ENCODE data around the gene SLC23A2.

The SLC23A2 gene

GRCh38 chr20:4973330-4974097 lies 27.8 kb downstream of the SLC23A2 start:
- no peaks in the 10 kb centered on the region for H3K9me3 Mint-ChIP-seq
- peaks cover 25% of the 10 kb centered on the region for H3K4me1 Mint-ChIP-seq
- no peak for DNase-seq (ENCODE audit: low spot score in 2 of 2)
- no peak overlapping the region for H3K4me3 Mint-ChIP-seq
- H3K27ac Mint-ChIP-seq (ENCODE audit: low read depth): peak overlapping the region; percentile 39
- peaks cover 20% of the 10 kb centered on the region for H3K36me3 Mint-ChIP-seq (ENCODE audit: insufficient read depth)
- peak; percentile 28 for ATAC-seq (replicated peaks; ENCODE audit: extremely low read depth, poor library complexity, severe bottlenecking)
- H3K27me3 Mint-ChIP-seq: no peaks in the 10 kb centered on the region

- Mint-ChIP-seq H3K27me3 (no peaks in the 10 kb centered on the region), H3K4me3 (no peak overlapping the region), H3K9me3 (no peaks in the 10 kb centered on the region), H3K27ac (ENCODE audit: low read depth) (peak overlapping the region; percentile 39), H3K4me1 (peaks cover 25% of the 10 kb centered on the region), H3K36me3 (ENCODE audit: insufficient read depth) (peaks cover 27% of the 10 kb centered on the region)
- DNase-seq (ENCODE audit: low spot score in 2 of 2) (no peak), ATAC-seq (replicated peaks; ENCODE audit: extremely low read depth, poor library complexity, severe bottlenecking) (no peak)
Observed at GRCh38 chr20:4972506-4973251, 28.6 kb downstream of the SLC23A2 start.

- ATAC-seq (replicated peaks; ENCODE audit: extremely low read depth, poor library complexity, severe bottlenecking) (no peak), DNase-seq (ENCODE audit: low spot score in 2 of 2) (no peak)
- H3K9me3 Mint-ChIP-seq: no peaks in the 10 kb centered on the region
- H3K4me1 Mint-ChIP-seq: peaks cover 26% of the 10 kb centered on the region
- peaks cover 31% of the 10 kb centered on the region for H3K36me3 Mint-ChIP-seq (ENCODE audit: insufficient read depth)
- no peak overlapping the region for H3K4me3 Mint-ChIP-seq
- no peak overlapping the region for H3K27ac Mint-ChIP-seq (ENCODE audit: low read depth)
- no peaks in the 10 kb centered on the region for H3K27me3 Mint-ChIP-seq
Observed at GRCh38 chr20:4971064-4971463, 30.2 kb downstream of the SLC23A2 start.

- Mint-ChIP-seq H3K36me3 (ENCODE audit: insufficient read depth) (peaks cover 31% of the 10 kb centered on the region), H3K4me3 (no peak overlapping the region), H3K4me1 (peaks cover 11% of the 10 kb centered on the region), H3K27me3 (no peaks in the 10 kb centered on the region), H3K9me3 (no peaks in the 10 kb centered on the region), H3K27ac (ENCODE audit: low read depth) (peak overlapping the region; percentile 44)
- ATAC-seq (replicated peaks; ENCODE audit: extremely low read depth, poor library complexity, severe bottlenecking) (no peak), DNase-seq (ENCODE audit: low spot score in 2 of 2) (no peak)
Observed at GRCh38 chr20:4967752-4968477, 33.4 kb downstream of the SLC23A2 start.

GRCh38 chr20:4966826-4967751 lies 34.2 kb downstream of the SLC23A2 start:
- ATAC-seq (replicated peaks; ENCODE audit: extremely low read depth, poor library complexity, severe bottlenecking): no peak
- H3K27me3 Mint-ChIP-seq: no peaks in the 10 kb centered on the region
- DNase-seq (ENCODE audit: low spot score in 2 of 2): no peak
- H3K36me3 Mint-ChIP-seq (ENCODE audit: insufficient read depth): peaks cover 33% of the 10 kb centered on the region
- peaks cover 11% of the 10 kb centered on the region for H3K4me1 Mint-ChIP-seq
- no peaks in the 10 kb centered on the region for H3K9me3 Mint-ChIP-seq
- no peak overlapping the region for H3K4me3 Mint-ChIP-seq
- H3K27ac Mint-ChIP-seq (ENCODE audit: low read depth): peak overlapping the region; percentile 44

- H3K9me3 Mint-ChIP-seq: no peaks in the 10 kb centered on the region
- peak overlapping the region; percentile 32 for H3K4me3 Mint-ChIP-seq
- H3K27ac Mint-ChIP-seq (ENCODE audit: low read depth): peak overlapping the region; percentile 94
- ATAC-seq (replicated peaks; ENCODE audit: extremely low read depth, poor library complexity, severe bottlenecking) (peak; percentile 94), DNase-seq (ENCODE audit: low spot score in 2 of 2) (peak in 1 of 2 donors; percentile 48)
- H3K4me1 Mint-ChIP-seq: peaks cover 15% of the 10 kb centered on the region
- peaks cover 8% of the 10 kb centered on the region for H3K36me3 Mint-ChIP-seq (ENCODE audit: insufficient read depth)
- no peaks in the 10 kb centered on the region for H3K27me3 Mint-ChIP-seq
Observed at GRCh38 chr20:4962241-4962855, 39.0 kb downstream of the SLC23A2 start.

GRCh38 chr20:4961746-4962145 lies 39.6 kb downstream of the SLC23A2 start:
- Mint-ChIP-seq H3K9me3 (no peaks in the 10 kb centered on the region), H3K27me3 (no peaks in the 10 kb centered on the region), H3K36me3 (ENCODE audit: insufficient read depth) (peaks cover 7% of the 10 kb centered on the region), H3K4me3 (peak overlapping the region; percentile 32), H3K27ac (ENCODE audit: low read depth) (peak overlapping the region; percentile 94), H3K4me1 (peaks cover 15% of the 10 kb centered on the region)
- DNase-seq (ENCODE audit: low spot score in 2 of 2) (peak in 1 of 2 donors; percentile 27), ATAC-seq (replicated peaks; ENCODE audit: extremely low read depth, poor library complexity, severe bottlenecking) (peak; percentile 94)

GRCh38 chr20:4959592-4959991 lies 41.7 kb downstream of the SLC23A2 start:
- ATAC-seq (replicated peaks; ENCODE audit: extremely low read depth, poor library complexity, severe bottlenecking) (no peak), DNase-seq (ENCODE audit: low spot score in 2 of 2) (no peak)

GRCh38 chr20:4957939-4958362 lies 43.4 kb downstream of the SLC23A2 start:
- H3K4me3 Mint-ChIP-seq: no peak overlapping the region

More at GRCh38 chr20:4959592-4959991, 41.7 kb downstream of the SLC23A2 start:
- Mint-ChIP-seq H3K27ac (ENCODE audit: low read depth) (no peak overlapping the region), H3K4me3 (no peak overlapping the region), H3K27me3 (no peaks in the 10 kb centered on the region), H3K9me3 (no peaks in the 10 kb centered on the region), H3K36me3 (ENCODE audit: insufficient read depth) (peaks cover 4% of the 10 kb centered on the region), H3K4me1 (peaks cover 15% of the 10 kb centered on the region)

GRCh38 chr20:4957187-4957586 lies 44.1 kb downstream of the SLC23A2 start:
- H3K27me3 Mint-ChIP-seq: no peaks in the 10 kb centered on the region
- no peaks in the 10 kb centered on the region for H3K9me3 Mint-ChIP-seq
- no peak overlapping the region for H3K4me3 Mint-ChIP-seq
- H3K4me1 Mint-ChIP-seq: peaks cover 11% of the 10 kb centered on the region
- peaks cover 7% of the 10 kb centered on the region for H3K36me3 Mint-ChIP-seq (ENCODE audit: insufficient read depth)
- H3K27ac Mint-ChIP-seq (ENCODE audit: low read depth): no peak overlapping the region
- no peak for DNase-seq (ENCODE audit: low spot score in 2 of 2)
- ATAC-seq (replicated peaks; ENCODE audit: extremely low read depth, poor library complexity, severe bottlenecking): no peak

More at GRCh38 chr20:4957939-4958362, 43.4 kb downstream of the SLC23A2 start:
- DNase-seq (ENCODE audit: low spot score in 2 of 2) (no peak), ATAC-seq (replicated peaks; ENCODE audit: extremely low read depth, poor library complexity, severe bottlenecking) (no peak)
- no peaks in the 10 kb centered on the region for H3K9me3 Mint-ChIP-seq
- H3K4me1 Mint-ChIP-seq: peaks cover 15% of the 10 kb centered on the region
- H3K27me3 Mint-ChIP-seq: no peaks in the 10 kb centered on the region
- peaks cover 7% of the 10 kb centered on the region for H3K36me3 Mint-ChIP-seq (ENCODE audit: insufficient read depth)
- no peak overlapping the region for H3K27ac Mint-ChIP-seq (ENCODE audit: low read depth)

GRCh38 chr20:4956200-4956810 lies 45.0 kb downstream of the SLC23A2 start:
- ATAC-seq (replicated peaks; ENCODE audit: extremely low read depth, poor library complexity, severe bottlenecking): peak; percentile 49
- DNase-seq (ENCODE audit: low spot score in 2 of 2): no peak
- H3K4me3 Mint-ChIP-seq: no peak overlapping the region
- peaks cover 4% of the 10 kb centered on the region for H3K4me1 Mint-ChIP-seq
- no peaks in the 10 kb centered on the region for H3K27me3 Mint-ChIP-seq
- peaks cover 4% of the 10 kb centered on the region for H3K36me3 Mint-ChIP-seq (ENCODE audit: insufficient read depth)
- no peaks in the 10 kb centered on the region for H3K9me3 Mint-ChIP-seq
- H3K27ac Mint-ChIP-seq (ENCODE audit: low read depth): no peak overlapping the region

Data from central memory CD8-positive, alpha-beta T cell (primary cell).